C4-2B (cell line): ENCODE data around the gene RAC3.

Experiments
- ZFX ChIP-seq: fragments of 450-650 bp; IDR thresholded peaks from 2 replicates; pipeline ENCODE4 v1.6.1; 2017
- TF ChIP-seq, protein P1 (sequence below): fragments of 450-650 bp; conservative IDR thresholded peaks from 2 replicates; pipeline ENCODE4 v1.5.1; 2017; ENCODE audit warnings: mild to moderate bottlenecking

DNA sequence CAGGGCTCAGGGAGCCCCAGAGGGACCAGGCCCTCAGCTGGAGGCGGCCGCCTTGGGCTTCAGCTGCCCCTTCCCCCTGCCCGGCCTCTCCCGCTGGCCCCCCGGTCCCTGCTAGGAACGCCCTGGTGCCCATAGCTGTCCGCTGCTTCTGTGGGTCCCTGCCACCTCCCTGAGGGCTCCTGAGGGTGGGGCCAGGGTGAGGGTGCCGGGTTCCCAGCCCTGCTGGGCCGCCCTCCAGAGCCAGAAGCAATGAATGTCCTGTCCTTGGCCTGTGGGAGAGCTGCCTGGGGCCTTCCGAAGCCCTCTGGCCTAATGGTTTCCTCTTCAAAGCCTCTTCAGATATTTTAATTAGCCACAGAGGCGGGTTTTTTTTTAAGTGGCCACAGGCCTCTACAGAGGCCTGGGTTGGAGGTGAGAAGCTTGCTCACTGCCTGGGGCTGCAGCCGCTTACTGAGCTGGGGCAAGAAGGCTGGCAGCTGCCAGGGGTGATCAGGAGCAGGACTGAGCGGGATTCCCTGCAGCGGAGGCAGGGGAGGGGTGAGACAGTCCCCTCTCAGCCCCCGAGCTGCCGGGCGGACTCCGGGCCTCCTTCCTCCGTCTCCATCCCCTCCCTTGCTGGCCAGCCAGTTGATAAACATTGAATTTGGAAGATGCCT, 18.7 kb upstream of the RAC3 start:
- TF ChIP-seq, protein P1, sequence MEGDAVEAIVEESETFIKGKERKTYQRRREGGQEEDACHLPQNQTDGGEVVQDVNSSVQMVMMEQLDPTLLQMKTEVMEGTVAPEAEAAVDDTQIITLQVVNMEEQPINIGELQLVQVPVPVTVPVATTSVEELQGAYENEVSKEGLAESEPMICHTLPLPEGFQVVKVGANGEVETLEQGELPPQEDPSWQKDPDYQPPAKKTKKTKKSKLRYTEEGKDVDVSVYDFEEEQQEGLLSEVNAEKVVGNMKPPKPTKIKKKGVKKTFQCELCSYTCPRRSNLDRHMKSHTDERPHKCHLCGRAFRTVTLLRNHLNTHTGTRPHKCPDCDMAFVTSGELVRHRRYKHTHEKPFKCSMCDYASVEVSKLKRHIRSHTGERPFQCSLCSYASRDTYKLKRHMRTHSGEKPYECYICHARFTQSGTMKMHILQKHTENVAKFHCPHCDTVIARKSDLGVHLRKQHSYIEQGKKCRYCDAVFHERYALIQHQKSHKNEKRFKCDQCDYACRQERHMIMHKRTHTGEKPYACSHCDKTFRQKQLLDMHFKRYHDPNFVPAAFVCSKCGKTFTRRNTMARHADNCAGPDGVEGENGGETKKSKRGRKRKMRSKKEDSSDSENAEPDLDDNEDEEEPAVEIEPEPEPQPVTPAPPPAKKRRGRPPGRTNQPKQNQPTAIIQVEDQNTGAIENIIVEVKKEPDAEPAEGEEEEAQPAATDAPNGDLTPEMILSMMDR, result no peak
- TF ChIP-seq ZFX, result no peak
